Measurements from ENCODE around the gene BECN2. TPM values are rescaled to one million over a fixed set of nuclear protein-coding genes. Genes with fewer than 3 reads are reported as not detected.
A peak's percentile ranks its signal among the peaks of the same experiment; 100 is the strongest.

BECN2 gene, protein sequence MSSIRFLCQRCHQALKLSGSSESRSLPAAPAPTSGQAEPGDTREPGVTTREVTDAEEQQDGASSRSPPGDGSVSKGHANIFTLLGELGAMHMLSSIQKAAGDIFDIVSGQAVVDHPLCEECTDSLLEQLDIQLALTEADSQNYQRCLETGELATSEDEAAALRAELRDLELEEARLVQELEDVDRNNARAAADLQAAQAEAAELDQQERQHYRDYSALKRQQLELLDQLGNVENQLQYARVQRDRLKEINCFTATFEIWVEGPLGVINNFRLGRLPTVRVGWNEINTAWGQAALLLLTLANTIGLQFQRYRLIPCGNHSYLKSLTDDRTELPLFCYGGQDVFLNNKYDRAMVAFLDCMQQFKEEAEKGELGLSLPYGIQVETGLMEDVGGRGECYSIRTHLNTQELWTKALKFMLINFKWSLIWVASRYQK
- not detected in 2 replicates for total RNA-seq

GRCh38 chr1:241957692-241958494 is at the start of gene BECN2:
BECN2 (plus strand) TSS chr1:241957767; CDS start chr1:241957767, 0 bp downstream.
- no peak for DNase-seq (ENCODE audit: low read depth in 2 of 2)

DNA sequence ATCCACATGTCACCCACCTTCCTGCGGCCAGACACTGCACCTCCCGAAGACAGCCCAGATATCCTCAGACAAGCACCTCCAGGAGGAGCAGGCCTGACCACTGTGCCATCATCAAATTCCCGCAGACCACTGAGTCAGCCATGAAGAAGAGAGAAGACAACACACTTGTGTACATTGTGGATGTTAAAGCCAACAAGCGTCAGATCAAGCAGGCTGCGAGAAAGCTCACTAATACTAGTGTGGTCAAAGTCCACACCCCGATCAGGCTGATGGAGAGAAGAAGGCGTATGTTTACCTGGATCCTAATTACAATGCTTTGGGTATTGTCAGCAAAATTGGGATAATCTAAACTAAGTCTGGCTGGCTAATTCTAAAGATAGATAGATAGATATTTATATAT is 41.4 kb upstream of the BECN2 start:
- no peak for DNase-seq (ENCODE audit: low read depth in 2 of 2)

- DNase-seq (ENCODE audit: low read depth in 2 of 2), result no peak
These were observed 40.1 kb upstream of the BECN2 start for GRCh38 chr1:241917487-241917886.

- DNase-seq (ENCODE audit: low read depth in 2 of 2), result peak in 1 of 2 donors; percentile 6
These were observed 38.7 kb upstream of the BECN2 start for GRCh38 chr1:241918879-241919278.

- no peak for DNase-seq (ENCODE audit: low read depth in 2 of 2)
These were observed 33.3 kb upstream of the BECN2 start for GRCh38 chr1:241924080-241924808.

- peak in 1 of 2 donors; percentile 18 for DNase-seq (ENCODE audit: low read depth in 2 of 2)
These were observed 31.4 kb upstream of the BECN2 start for GRCh38 chr1:241926141-241926540.

- no peak for DNase-seq (ENCODE audit: low read depth in 2 of 2)
These were observed 30.2 kb upstream of the BECN2 start for GRCh38 chr1:241927321-241927720.

DNA sequence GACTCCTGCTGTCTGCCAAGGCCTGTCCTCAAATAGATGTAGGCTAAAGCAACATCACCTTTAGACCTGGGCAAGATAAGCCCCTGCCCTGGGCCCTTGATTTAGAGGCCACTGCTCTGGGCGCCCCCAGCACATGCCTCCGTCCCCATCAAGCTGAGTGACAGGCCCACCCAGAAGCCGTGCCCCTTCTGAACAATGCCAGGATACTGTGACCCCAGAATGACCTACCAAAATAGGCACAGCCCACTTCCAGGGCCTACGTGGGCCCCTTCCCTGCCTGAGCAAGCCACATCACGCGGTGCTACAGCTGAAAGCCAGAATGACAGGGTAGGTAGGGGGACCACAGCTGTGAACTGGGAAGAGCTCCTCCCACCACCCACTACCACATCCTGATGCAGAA is 24.7 kb upstream of the BECN2 start:
- no peak for DNase-seq (ENCODE audit: low read depth in 2 of 2)

DNA sequence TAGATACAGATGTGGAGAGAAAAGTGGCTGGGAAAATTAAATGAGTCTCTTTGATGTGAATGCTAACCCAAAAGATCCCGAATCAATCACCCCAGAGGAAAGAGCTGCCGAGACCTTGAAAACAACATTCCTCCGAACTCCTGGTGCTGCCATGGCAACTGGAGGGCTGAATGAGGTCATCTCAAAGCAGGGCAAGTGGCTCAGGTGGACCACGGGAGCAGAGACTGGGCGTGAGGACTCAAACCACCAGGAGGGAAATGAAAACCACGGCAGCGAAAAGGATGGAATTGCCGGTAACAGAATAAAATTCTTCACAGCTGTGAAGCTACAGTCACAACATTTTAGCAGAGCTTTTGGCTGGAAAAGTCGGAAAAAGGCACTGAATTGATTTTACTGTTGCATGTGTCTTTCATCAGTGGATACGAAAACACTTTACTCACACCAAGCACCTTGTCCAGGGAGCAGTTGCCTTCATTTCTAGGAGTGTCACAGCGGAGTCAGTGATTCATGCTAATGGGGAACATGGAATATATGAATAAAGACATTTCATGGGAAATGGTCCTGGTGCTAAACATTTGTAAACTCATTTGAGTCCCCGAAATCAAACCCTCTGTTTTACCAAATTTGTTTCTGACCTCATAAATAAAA is 23.2 kb upstream of the BECN2 start:
- DNase-seq (ENCODE audit: low read depth in 2 of 2), result no peak

GRCh38 chr1:241934866-241935265 is 22.7 kb upstream of the BECN2 start:
- DNase-seq (ENCODE audit: low read depth in 2 of 2), result no peak

- no peak for DNase-seq (ENCODE audit: low read depth in 2 of 2)
These were observed 17.8 kb upstream of the BECN2 start for GRCh38 chr1:241939798-241940197.

DNA sequence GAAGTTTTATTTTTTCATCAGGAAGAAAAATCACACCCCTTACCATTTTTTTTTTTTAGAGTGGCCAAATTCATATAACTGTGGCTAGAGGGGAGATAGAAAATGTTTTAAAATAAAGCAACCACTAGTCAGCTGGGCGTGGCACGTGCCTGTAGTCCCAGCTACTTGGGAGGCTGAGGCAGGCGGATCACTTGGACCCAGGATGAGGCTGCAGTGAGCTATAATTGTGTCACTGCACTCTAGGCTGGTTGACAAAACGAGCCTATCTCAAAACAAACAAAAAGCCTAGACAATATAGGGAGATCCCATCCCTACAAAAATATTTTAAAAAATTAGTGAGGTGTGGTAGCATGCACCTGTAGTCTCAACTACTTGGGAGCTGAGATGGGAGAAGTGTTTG is 14.8 kb upstream of the BECN2 start:
- DNase-seq (ENCODE audit: low read depth in 2 of 2), result no peak

- no peak for DNase-seq (ENCODE audit: low read depth in 2 of 2)
These were observed 13.3 kb upstream of the BECN2 start for GRCh38 chr1:241944300-241944699.

GRCh38 chr1:241947354-241947753 is 10.2 kb upstream of the BECN2 start:
- DNase-seq (ENCODE audit: low read depth in 2 of 2), result no peak

GRCh38 chr1:241950390-241950789 is 7.2 kb upstream of the BECN2 start:
- DNase-seq (ENCODE audit: low read depth in 2 of 2), result no peak

GRCh38 chr1:241962153-241962552 is 4.6 kb downstream of the BECN2 start:
- DNase-seq (ENCODE audit: low read depth in 2 of 2), result no peak

GRCh38 chr1:241963722-241964121 is 6.2 kb downstream of the BECN2 start:
- no peak for DNase-seq (ENCODE audit: low read depth in 2 of 2)

DNA sequence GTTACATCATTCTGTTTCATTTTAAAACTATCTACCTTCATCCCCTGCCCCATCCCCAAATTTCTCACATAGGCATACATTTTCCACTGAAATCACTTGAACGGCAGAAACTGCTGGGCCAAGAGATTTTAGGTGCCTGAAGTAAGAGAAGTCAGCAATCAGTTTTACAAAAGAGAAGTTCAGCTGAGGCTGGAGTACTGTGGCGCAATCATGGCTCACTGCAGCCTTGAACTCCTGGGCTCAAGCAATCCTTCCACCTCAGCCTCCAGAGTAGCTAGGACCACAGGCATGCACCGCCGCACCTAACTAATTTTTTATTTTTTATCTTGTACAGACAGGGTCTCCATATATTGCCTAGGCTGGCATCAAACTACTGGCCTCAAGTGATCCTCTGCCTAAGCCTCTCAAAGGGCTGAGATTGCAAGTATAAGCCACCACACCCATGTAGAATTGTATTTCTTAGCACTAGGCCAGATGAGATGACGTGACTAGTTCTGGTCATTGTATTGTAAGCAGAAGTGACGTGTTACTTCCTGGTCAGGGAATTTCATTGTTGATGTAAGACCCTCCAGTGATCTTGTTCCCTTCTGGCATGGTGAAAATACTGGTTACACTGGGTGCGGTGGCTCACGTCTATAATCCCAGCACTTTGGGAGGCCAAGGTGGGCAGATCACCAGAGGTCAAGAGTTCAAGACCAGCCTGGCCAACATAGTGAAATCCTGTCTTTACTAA is 7.1 kb downstream of the BECN2 start:
- peak; percentile 2 to 6 for DNase-seq (ENCODE audit: low read depth in 2 of 2)

- DNase-seq (ENCODE audit: low read depth in 2 of 2), result no peak
These were observed 11.0 kb downstream of the BECN2 start for GRCh38 chr1:241968611-241969010.

- DNase-seq (ENCODE audit: low read depth in 2 of 2), result no peak
These were observed 15.3 kb downstream of the BECN2 start for GRCh38 chr1:241972703-241973369.

All from dermis microvascular lymphatic vessel endothelial cell (primary cell).